ENCODE measurements around the gene PAK4.

The PAK4 gene

DNA sequence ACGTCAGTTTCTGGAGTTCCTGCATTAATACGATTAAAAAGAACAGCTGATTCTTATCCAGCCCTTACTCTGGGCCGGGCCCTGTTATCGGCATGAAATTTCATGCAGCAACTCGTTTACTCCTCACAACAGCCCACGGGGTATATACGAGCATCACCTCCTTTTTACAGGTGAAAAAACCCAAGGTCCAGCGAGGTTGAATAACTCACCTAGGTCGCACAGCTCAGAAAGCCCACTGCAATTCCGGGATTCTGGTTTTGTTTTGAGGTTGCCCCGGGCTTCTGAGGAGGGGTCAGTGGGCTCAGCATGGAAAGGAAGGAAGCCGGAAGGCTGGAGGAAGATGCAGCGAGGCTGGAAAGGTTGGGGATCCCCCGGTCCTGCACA, 42.0 kb upstream of the PAK4 start:
- TF ChIP-seq TEAD4 (IDR thresholded peaks at IDR 0.05): no peak

- TF ChIP-seq TCF12 (IDR thresholded peaks at IDR 0.05; ENCODE audit: low read depth) (no peak), ZBTB7A (IDR thresholded peaks at IDR 0.05; ENCODE audit: low read depth) (no peak)
- TF ChIP-seq, protein P1, sequence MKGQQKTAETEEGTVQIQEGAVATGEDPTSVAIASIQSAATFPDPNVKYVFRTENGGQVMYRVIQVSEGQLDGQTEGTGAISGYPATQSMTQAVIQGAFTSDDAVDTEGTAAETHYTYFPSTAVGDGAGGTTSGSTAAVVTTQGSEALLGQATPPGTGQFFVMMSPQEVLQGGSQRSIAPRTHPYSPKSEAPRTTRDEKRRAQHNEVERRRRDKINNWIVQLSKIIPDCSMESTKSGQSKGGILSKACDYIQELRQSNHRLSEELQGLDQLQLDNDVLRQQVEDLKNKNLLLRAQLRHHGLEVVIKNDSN (IDR thresholded peaks at IDR 0.05): no peak
These were observed 41.4 kb upstream of the PAK4 start, which contains the start of gene ACP7 for GRCh38 chr19:39083983-39084731. Gene ACP7 (plus strand): TSS chr19:39084368. CDS start chr19:39085270, 902 bp downstream.

- TF ChIP-seq RAD21 (IDR thresholded peaks at IDR 0.05; ENCODE audit: low read depth) (no peak), EGR1 (IDR thresholded peaks at IDR 0.05) (no peak), CEBPB (IDR thresholded peaks at IDR 0.05) (no peak), YY1 (IDR thresholded peaks at IDR 0.05; ENCODE audit: low read depth) (no peak), MAX (IDR thresholded peaks at IDR 0.05) (no peak), FOXM1 (IDR thresholded peaks at IDR 0.05; ENCODE audit: borderline replicate concordance, low read depth) (no peak)
- TF ChIP-seq, protein P1 (IDR thresholded peaks at IDR 0.05): no peak
- TF ChIP-seq, protein P2, sequence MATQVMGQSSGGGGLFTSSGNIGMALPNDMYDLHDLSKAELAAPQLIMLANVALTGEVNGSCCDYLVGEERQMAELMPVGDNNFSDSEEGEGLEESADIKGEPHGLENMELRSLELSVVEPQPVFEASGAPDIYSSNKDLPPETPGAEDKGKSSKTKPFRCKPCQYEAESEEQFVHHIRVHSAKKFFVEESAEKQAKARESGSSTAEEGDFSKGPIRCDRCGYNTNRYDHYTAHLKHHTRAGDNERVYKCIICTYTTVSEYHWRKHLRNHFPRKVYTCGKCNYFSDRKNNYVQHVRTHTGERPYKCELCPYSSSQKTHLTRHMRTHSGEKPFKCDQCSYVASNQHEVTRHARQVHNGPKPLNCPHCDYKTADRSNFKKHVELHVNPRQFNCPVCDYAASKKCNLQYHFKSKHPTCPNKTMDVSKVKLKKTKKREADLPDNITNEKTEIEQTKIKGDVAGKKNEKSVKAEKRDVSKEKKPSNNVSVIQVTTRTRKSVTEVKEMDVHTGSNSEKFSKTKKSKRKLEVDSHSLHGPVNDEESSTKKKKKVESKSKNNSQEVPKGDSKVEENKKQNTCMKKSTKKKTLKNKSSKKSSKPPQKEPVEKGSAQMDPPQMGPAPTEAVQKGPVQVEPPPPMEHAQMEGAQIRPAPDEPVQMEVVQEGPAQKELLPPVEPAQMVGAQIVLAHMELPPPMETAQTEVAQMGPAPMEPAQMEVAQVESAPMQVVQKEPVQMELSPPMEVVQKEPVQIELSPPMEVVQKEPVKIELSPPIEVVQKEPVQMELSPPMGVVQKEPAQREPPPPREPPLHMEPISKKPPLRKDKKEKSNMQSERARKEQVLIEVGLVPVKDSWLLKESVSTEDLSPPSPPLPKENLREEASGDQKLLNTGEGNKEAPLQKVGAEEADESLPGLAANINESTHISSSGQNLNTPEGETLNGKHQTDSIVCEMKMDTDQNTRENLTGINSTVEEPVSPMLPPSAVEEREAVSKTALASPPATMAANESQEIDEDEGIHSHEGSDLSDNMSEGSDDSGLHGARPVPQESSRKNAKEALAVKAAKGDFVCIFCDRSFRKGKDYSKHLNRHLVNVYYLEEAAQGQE (IDR thresholded peaks at IDR 0.05; ENCODE audit: low read depth): no peak
These were observed 40.9 kb upstream of the PAK4 start for GRCh38 chr19:39084732-39085080.

DNA sequence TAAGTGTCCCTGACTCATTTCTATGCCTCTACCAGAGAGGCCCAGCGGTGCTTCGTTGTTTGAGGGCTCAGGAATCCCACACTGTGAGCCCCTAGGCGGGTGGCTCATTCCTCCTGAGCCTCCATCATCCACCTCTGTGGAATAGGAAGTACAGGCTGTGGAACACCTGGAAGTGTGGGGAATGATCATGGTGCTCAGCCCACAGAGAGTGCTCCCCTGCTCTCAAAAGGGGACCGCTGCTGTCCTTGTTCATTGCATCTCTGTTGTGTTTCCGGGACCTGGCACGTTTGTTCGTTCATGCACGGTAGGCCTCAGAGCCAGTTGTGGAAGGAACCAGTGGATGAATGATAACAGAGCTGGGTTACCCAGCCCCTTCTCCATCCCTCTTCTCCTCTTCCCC, 40.2 kb upstream of the PAK4 start:
- TF ChIP-seq EP300 (IDR thresholded peaks at IDR 0.05; ENCODE audit: borderline replicate concordance): no peak
- TF ChIP-seq FOXM1 (IDR thresholded peaks at IDR 0.05; ENCODE audit: borderline replicate concordance, low read depth): no peak
- TF ChIP-seq, protein P2 (IDR thresholded peaks at IDR 0.05; ENCODE audit: low read depth): no peak
- no peak for TF ChIP-seq ZBTB7A (IDR thresholded peaks at IDR 0.05; ENCODE audit: low read depth)
- no peak for TF ChIP-seq TEAD4 (IDR thresholded peaks at IDR 0.05)
- TF ChIP-seq NFIC (IDR thresholded peaks at IDR 0.05): no peak

DNA sequence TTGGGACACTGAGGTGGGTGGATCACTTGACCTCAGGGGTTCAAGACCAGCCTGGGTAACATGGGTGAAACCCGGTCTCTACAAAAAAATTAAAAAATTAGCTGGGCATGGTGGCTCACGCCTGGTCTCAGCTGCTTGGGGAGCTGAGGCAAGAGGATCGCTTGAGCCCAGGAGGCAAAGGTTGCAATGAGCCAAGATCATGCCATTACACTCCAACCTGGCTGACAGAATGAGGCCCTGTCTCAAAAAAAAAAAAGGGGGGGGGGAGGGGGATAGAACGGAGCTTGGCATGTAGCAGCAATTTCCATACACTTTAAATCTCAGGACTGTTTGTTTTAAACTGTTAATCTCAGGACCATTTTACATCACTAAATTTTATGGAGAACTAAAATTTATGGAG, 39.2 kb upstream of the PAK4 start:
- TF ChIP-seq, protein P2 (IDR thresholded peaks at IDR 0.05; ENCODE audit: low read depth): no peak
- TF ChIP-seq TCF12 (IDR thresholded peaks at IDR 0.05; ENCODE audit: low read depth): no peak
- no peak for TF ChIP-seq CEBPB (IDR thresholded peaks at IDR 0.05)
- TF ChIP-seq FOXM1 (IDR thresholded peaks at IDR 0.05; ENCODE audit: borderline replicate concordance, low read depth): no peak
- TF ChIP-seq CREB1 (IDR thresholded peaks at IDR 0.05; ENCODE audit: low read depth): no peak
- no peak for TF ChIP-seq NFIC (IDR thresholded peaks at IDR 0.05)
- no peak for TF ChIP-seq EGR1 (IDR thresholded peaks at IDR 0.05)
- no peak for TF ChIP-seq YY1 (IDR thresholded peaks at IDR 0.05; ENCODE audit: low read depth)
- TF ChIP-seq, protein P1 (IDR thresholded peaks at IDR 0.05): no peak
- no peak for TF ChIP-seq ZBTB7A (IDR thresholded peaks at IDR 0.05; ENCODE audit: low read depth)
- no peak for TF ChIP-seq EP300 (IDR thresholded peaks at IDR 0.05; ENCODE audit: borderline replicate concordance)
- TF ChIP-seq TEAD4 (IDR thresholded peaks at IDR 0.05): no peak
- no peak for TF ChIP-seq MAX (IDR thresholded peaks at IDR 0.05)
